Ureter (tissue), 1 donor: ENCODE measurements around the gene CAPZB. TPM values are rescaled to one million over a fixed set of nuclear protein-coding genes. Genes with fewer than 3 reads are reported as not detected.
"Not testable (repeated sequence)": the region's sequence is repeated elsewhere in the genome, so short reads cannot be mapped to it uniquely, and the experiment has no call there.

ENCODE experiments used
- DNase-seq: peaks from one replicate; pipeline ENCODE4 v3.0.0-alpha.2; 2020; ENCODE audit warnings: low spot score
- total RNA-seq: library from RNA; stranded (reverse); gene quantifications from one replicate; pipeline ENCODE4 v1.2.4, GENCODE V29; 2023
- donor health status: DM: yes; HTN: yes; CAD: no.

The CAPZB gene
- total RNA-seq, 1 donor from 2014 or later, result 284 TPM

GRCh38 chr1:19310720-19311502 lies 174.4 kb downstream of the CAPZB start:
- no peak for DNase-seq

GRCh38 chr1:19310061-19310460 lies 175.3 kb downstream of the CAPZB start:
- no peak for DNase-seq

GRCh38 chr1:19309123-19309813 lies 176.1 kb downstream of the CAPZB start:
- no peak for DNase-seq

GRCh38 chr1:19308509-19308907 lies 176.8 kb downstream of the CAPZB start:
- no peak for DNase-seq

- no peak for DNase-seq
These were observed 177.4 kb downstream of the CAPZB start for GRCh38 chr1:19307794-19308508.

GRCh38 chr1:19306941-19307340 lies 178.4 kb downstream of the CAPZB start:
- no peak for DNase-seq

- no peak for DNase-seq
These were observed 179.5 kb downstream of the CAPZB start for GRCh38 chr1:19305880-19306279.

GRCh38 chr1:19304081-19304480 lies 181.3 kb downstream of the CAPZB start:
- DNase-seq, result not testable (repeated sequence)

- no peak for DNase-seq
These were observed 185.1 kb downstream of the CAPZB start for GRCh38 chr1:19300211-19300610.

GRCh38 chr1:19294638-19295037 lies 190.7 kb downstream of the CAPZB start:
- no peak for DNase-seq

GRCh38 chr1:19289244-19289643 lies 196.1 kb downstream of the CAPZB start:
- no peak for DNase-seq

Other genes with a start within 250 kb of the CAPZB start
- gene EMC1, start 234.0 kb downstream of the CAPZB start, total RNA-seq, result 54.6 TPM
- 43.0 TPM for gene MRTO4, start 233.7 kb downstream of the CAPZB start, total RNA-seq
- 1.8 TPM for gene AKR7A3, start 196.8 kb downstream of the CAPZB start, total RNA-seq
- gene AKR7A2, start 173.4 kb downstream of the CAPZB start, total RNA-seq, result 40.8 TPM
- 11.3 TPM for gene SLC66A1, start 173.2 kb downstream of the CAPZB start, total RNA-seq
- 226 TPM for gene NBL1, start 158.8 kb upstream of the CAPZB start, total RNA-seq
- gene HTR6, start 179.3 kb upstream of the CAPZB start, total RNA-seq, result not detected